Right kidney (tissue), 1 donor: Measurements from ENCODE around the gene VPS26A.
"Not testable (repeated sequence)": the region's sequence is repeated elsewhere in the genome, so short reads cannot be mapped to it uniquely, and the experiment has no call there.

Source experiments
- DNase-seq: peaks from one replicate; pipeline ENCODE4 v3.0.0-alpha.2; 2016

VPS26A gene

DNA sequence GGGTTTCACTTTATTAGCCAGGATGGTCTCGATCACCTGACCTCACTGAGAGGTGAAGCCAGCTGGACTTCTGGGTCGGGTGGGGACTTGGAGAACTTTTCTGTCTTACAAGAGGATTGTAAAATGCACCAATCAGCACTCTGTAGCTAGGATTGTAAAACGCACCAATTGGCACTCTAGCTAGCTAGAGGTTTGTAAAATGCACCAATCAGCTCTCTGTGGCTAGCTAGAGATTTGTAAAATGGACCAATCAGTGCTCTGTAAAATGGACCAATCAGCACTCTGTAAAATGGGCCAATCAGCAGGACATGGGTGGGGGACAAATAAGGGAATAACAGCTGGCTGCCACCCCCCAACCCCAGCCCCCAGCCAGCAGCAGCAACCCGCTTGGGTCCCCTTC lies 51.3 kb downstream of the VPS26A start:
- DNase-seq: not testable (repeated sequence)

DNA sequence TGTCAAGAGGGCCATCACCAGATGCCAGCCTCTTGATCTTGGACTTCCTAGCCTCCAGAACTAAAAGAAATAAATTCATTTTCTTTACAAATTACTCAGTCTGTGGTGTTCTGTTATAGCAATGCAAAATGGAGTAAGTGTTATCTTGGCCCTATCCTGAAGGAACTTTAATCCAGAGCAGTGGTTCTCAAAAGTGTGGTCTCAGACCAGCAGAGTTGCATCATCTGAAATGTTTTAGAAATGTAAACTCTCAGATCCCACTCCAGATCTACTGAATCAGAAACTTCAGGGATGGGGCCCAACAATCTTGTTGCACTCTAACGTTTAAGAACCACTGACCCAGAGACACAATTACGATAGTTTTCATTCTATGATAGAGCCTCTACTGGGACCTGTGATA lies 52.8 kb downstream of the VPS26A start:
- DNase-seq: no peak

DNA sequence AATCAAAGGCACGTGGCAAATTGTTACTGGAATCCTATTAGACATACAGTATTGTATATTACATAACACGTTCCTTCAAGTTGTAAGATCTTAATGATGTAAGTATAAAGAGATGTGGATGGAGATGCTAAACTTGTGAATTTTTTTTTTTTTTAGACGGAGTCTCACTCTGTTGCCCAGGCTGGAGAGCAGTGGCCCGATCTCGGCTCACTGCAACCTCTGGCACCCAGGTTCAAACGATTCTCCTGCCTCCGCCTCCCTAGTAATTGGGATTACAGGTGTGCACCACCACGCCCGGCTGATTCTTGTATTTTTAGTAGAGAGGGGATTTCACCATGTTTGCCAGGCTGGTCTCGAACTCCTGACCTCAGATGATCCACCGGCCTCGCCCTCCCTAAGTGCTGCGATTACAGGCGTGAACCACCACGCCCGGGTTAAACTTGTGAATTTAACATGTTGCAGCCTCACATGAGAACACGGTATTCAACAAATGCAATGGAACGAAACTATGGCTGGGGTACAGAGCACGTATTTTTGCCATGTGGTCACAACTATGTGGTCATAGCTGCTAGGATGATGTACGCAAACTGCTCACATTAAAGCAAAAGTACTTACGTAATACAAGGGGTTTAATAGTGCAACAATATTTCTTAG lies 55.2 kb downstream of the VPS26A start:
- no peak for DNase-seq

DNA sequence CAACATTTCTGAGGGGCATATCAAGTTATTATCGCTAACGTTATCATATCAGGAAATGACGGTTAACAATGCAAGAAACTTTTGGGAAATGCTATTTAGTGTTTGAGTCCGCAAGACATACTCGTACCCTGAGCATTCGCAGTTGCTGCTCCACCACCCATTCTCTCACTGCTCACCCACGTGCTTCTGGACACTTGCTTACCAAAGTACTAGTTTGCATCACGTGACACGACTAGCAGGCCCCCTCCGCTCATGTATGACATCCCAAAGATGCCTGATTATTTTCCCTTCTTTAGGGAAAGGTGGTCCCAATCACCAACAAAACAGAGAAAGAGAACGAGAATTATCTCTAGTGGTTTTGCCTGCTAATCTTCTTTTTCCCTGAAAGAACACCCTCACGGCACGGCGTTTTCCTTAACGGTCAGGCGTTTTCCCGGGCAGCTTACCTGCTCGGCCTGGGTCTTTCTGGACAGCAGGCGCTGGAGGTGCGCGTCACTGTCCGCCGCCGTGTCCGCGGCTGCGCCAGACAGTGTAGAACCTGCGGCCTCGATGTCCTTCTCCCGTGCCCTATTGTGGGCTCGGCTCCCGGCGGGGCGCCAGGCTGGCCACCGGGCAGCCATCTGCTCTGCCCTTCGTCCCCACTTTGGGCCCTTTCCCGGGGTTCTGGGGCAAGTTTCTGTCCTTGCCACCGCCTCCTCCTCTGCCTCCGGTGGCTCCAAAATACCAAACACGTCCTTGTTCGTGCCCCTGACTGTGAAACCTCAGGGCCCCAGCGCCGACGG lies 56.0 kb downstream of the VPS26A start, which contains the start of gene SUPV3L1:
TSS of gene SUPV3L1 (plus strand) at position 492 of the 782 bp plus-strand sequence. CDS start at position 550, 58 bp downstream.
- peak; percentile 99 for DNase-seq

DNA sequence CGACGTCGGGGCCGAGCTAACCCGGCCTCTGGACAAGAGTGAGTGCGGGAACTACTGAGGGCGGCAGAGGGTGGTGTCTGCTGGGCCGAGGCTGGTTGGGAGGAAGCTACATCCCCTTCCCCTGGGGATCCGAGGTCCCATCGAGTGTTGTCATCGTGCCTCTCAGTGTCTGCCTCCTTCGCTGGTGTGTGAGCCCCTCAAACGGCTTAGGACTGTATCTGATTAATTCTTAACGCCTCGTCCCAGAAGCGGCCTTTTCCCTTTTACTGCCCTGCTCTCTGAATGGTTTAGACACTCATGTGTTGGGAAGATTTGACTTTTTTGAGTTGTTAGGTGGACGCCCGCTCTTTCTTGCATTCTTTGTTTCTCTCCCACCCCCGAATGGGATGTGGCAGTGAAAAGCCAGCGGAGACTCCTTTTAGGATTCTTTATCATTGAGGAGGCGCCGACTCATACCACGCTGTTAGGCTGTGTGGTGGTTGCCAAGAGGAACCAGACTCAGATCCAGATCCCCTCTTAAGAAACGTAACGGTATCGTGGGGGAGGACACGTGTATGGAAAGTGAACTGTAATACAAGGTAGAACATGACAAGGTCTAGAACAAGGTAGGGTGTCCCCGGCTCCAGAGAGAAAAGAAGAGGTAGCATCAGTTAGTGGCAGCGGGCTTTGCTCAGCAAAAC lies 56.7 kb downstream of the VPS26A start:
- DNase-seq: no peak

DNA sequence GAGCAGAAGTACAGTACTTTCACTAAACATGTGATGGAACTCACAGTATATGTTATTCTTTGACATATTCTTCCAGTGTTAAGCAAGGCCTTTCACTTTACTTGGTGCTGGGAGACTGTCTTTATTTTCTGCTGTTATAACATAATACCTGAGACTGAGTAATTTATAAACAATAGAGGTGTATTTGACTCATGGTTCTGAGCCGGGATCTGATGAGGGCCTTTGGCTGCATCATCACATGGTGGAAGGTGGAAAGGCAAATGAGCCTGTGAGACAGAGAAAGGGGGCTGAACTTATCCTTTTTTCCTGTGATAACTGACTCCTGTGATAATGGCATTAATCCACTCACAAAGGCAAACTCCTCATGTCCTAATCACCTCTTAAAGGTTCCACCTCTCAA lies 57.5 kb downstream of the VPS26A start:
- DNase-seq: no peak

DNA sequence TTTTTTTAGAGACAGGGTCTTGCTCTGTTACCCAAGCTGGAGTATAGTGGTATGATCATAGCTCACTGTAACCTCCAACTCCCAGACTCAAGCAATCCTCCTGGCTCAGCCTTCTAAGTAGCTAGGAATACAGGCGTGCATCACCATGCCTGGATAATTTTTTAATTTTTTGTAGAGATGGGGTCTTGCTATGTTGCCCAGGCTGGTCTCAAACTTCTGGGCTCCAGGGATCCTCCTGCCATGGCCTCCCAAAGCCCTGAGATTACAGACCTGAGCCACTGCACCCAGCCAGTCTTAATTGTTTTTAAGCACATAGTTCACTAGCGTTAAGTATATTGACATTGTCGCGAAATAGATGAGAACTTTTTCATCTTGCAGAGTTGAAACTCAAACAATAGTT lies 58.0 kb downstream of the VPS26A start:
- DNase-seq: no peak

DNA sequence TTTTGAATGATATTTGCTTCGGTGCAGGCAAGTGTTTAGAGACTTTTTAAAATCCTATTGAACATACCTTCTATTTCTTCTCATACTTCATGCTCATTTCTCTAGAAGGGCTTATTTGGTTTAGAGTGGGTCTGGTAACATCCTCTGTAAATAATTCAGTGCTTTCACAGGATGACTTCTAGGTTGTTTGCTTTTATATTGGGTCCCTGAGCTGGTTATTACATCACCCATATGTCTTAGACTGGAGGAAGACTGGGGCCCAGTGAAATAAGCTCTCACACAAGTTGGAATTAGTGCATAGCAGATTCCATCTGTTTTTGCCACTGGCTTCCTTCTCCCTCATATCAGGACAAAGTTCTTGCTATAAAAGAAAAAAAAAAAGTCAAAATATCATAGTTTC lies 62.5 kb downstream of the VPS26A start:
- DNase-seq: no peak

DNA sequence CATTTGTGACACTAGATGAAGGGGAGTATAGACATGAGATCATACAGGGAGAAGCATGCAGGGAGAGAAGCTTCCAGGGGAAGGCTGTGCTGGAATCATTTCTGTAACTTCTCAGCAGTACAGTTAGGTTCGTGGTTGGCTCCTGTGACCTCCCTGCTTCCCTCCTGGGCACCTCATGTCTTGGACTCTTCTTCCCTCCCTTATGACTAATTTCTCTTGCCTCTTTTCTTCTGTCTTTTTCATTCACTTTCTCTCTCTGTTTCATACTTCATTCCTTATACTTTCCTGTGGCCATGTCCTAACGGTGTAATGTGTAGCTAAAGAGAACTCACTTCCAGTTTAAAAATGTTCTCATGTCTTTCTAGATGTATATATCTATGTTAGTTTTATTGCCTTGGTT lies 77.1 kb downstream of the VPS26A start:
- DNase-seq: no peak

DNA sequence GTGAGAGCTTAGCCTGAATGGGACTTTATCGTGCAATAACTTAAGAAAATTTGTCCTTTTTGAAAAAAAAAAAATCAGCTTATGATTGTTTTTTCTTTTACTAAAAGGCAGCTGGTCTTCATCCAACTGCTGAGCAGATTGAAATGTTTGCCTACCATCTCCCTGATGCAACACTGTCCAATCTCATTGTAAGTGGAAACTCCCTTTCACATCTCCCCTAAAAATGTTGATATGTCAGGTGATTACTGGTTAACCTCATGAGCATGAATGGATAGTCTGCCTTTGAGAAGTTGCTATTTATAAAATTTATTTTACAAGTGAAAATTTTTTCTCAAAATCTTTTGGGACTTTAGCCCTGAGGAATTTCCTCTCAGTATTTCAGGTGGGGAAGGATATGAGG lies 78.4 kb downstream of the VPS26A start:
- no peak for DNase-seq

DNA sequence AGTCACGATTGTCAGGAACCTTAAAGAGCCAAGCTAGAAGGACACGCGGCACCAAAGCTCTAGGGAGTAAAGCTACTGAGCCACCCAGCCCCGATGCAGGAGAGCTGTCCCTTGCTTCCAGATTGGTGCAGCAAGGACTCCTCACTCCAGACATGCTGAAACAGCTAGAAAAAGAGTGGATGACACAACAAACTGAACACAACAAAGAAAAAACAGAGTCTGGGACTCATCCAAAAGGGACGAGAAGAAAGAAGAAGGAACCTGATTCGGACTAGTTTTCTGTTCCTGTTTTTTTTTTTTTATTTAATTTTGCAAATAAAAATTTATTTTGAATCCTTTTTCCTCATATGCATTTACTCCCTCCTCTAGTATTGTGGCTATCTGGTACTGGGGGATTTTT lies 84.8 kb downstream of the VPS26A start:
- no peak for DNase-seq

DNA sequence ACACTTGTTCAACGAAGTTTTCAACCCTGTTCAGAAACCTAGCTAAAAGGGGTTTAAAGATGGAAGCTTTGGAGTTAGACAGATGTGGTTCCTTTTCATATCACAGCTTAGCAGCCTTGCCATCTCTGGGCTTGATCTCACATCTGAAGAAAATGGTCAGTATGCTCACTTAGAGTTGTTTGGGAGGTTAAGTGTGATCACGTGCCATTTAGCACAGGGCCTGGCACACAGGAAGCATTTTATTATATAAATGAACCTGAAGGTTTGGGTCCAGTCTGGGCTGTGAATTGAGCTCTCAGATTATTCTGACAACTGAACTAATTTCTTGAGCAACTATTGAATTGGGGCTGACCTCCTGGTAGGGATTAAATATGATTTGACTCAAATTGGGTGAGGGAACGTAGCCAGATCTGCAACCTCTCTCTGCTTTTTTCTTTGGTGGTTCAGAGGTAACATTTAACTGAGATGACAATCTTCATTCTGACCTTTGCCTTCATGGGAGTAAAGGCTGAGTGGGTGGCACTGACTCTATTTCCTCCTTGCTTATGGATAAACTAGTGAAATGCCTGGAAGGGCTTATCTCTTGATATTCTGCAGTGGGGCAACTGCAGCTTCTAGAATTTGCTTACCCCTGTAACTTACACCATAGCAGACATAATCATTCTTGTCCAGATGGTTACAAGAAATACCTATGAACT lies 86.0 kb downstream of the VPS26A start:
- DNase-seq: no peak

DNA sequence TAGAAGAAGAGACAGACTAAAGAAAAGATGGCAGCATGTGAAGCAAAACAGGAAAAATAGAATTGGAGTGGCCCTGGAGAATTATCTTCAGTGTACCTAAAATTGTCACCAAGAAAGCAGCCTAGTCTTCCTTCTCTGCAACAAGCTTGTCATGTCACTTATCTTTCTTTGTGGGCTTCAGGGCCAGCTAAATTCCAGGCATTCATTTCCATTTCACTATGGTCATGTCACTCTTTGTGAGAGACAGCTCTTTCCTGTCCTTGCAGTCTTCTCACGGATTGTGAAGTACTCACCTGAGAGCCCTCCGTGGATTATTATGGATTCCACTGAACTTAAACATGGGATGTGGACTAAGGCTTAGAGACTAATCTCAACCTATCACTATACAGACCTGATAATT lies 87.1 kb downstream of the VPS26A start:
- DNase-seq: no peak

DNA sequence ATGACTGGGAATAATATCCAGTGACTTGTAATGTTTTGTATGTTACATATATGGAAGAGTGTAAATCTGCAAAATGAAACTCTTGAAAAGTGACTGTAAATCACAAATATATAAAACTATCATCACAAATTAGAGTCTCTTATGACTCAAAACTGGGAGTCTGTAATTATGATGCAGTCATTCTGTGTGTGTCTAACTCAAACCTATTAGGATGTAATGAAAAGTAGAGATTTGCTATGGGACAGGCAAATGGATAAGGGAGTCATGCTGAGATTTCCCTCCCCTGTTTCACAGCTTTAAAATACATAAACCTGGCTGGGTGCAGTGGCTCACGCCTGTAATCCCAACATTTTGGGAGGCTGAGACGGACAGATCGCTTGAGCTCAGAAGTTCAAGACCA lies 87.5 kb downstream of the VPS26A start:
- no peak for DNase-seq

DNA sequence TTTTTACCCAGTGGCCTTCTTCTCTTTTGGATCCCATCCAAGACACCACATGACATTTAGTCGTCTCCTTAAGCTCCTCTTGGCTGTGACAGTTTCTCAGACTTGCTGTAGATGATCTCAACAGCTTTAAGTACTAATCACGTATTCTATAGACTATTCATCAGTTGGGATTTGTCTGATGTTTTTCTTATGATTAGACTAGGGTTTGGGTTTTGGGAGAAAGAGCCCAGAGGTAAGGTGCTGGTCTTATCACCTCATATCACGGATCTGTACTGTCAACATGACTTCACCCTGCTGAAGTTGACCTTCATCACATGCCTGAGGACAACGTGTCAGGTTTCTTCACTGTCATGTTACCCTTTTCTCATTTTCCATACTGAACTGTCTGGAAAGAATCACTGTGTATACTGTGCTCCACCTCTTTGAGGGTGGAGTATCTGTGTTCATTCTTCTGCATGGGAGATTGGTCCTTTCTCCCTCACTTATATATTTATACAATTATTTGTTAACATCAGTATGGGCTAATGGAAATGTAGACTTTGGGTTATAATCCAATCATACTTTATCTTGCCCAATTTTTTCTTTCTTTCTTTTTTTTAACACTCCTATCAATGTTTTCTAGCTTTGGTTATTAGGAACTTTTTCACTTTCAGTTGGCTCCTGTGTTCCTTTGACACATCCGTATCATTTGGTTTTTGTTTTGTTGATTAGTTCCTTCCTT lies 89.8 kb downstream of the VPS26A start:
- DNase-seq: no peak

DNA sequence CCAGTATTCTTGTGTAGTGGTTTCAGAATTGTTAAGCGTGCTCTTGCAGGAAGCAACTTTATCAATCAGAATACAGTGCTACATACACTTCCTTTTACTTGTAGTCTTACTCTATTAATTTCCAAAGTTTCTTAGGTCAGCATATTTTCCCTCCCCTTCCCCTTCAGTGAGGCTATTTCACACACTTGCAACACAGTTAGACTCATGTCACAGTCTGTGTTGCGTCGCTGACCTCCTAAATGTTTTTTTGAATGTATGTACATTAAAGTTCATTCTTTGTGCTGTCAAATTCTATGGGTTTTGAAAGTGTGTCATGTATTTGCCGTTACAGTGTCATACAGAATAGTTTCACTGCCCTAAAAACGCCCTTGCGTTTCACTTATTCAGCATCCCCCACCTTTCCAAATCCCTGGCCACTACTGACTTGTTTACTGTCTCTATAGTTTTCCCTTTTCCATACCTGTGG lies 90.7 kb downstream of the VPS26A start:
- DNase-seq: no peak

DNA sequence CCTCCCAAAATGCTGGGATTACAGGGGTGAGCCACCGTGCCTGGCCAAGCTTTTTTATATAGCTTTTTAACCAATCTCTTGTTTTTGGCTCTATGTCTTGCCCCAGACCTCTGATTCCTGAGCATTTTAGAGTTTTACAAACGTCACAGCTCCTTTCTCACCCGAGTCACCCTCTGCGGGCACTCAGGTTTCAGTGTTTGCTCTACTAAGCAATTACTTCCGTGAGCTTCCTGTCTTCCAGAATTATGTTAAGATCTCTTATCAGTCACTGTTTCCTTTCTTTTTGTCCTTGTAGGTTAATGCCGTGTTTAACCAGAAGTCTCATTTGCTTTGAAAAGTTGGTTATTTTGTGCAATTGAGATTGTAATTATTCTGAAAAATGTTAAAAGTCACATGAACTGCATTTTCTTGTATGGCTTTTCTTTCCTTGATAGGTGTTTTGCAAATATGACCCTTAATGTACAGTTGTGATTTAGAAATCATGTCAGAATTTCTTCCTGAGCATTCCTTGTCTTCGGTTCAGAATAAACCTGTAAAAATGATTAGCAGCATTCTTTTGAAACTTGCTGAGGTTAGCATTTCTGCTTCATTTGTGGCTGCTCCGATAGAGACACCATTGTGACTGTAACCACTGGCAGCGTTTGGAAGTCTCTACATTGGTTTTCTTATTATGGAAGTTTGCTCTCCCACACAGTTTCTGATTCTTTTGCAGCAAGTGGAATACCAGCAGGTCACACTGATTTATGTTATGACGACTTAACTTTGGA lies 91.6 kb downstream of the VPS26A start:
- DNase-seq: no peak

DNA sequence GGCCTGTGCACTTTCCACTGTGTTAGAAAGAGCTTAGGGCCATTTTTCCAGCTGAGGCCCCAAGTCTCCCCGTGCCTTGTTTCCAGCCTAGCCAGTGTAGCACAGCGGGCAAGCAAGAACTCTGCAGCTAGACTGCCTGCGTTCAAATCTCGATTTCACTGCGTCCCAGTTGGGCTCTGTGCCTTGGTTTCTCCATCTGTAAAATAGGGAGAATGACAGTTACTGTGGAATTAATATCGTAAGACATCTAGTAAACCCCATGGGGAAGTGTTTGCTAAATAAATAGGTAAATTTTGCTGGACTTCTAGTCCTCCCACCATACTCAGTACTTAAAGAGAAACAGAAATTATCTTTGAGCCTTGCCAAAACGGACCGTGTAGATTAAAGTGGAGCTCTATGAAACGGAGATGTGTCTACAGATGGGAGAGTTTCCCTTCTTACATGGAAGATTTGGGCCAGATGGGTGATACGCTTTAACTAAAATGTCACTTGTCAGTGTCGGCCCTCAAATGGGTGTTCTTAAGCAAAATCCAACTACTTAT lies 92.7 kb downstream of the VPS26A start:
- no peak for DNase-seq

DNA sequence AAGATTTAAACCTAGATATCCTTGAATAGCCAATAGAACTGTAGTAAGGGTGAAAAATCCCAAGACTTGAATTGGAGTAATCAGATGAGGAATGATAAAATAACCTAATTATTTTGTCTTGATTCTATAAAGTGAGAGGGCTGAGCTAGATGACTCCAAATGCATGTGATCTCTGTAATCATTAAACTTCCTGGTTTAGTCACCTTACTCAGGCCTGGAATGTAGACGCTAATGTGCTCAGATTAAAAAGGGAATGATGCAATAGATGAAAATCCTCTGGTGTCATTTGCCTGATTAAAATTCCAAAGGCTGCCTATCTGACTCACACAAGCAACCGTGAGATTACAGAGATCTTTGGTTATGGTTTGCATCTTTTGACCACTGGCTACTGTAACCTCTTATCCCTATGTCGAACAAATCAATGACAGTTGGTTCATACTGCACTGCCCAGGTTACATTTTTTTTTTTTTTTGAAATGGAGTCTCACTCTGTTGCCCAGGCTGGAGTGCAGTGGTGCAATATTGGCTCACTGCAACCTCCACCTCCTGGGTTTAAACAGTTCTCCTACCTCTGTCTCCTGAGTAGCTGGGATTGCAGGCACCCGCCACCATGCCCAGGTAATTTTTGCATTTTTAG lies 93.3 kb downstream of the VPS26A start:
- no peak for DNase-seq

DNA sequence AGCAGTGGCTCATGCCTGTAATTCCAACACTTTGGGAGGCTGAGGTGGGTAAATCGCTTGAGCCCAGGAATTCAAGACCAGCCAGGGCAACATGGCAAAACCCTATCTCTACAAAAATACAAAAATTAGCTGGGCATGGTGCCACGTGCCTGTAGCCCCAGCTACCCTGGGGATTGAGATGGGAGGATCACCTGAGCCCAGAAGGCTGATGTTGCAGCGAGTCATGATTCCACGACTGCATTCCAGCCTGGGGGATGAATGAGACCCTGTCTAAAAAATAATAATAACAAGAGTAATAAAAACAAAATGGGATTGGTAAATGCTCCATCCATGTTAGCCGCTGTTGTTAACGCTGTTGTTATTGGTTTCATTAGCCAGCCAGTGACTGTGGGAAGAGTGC lies 94.9 kb downstream of the VPS26A start:
- no peak for DNase-seq
